ENCODE results near the gene BAD.

- TF ChIP-seq CTCF (IDR thresholded peaks at IDR 0.05) (no peak), POLR2A (IDR thresholded peaks at IDR 0.05) (no peak)
Measured at GRCh38 chr11:64283092-64283491, 1.4 kb downstream of the BAD start.

Data from ovary (tissue), 3 donors.